DMS114 treated with DMSO at 0.1 percent for 48 hours (cell line): ENCODE results near the gene PPP4C.
"Not testable (repeated sequence)": the region's sequence is repeated elsewhere in the genome, so short reads cannot be mapped to it uniquely, and the experiment has no call there.

ENCODE experiments used
- DNase-seq: peaks from one replicate; lab custom pipeline; 2025; ENCODE audit not compliant: unreplicated experiment; lab: John Stamatoyannopoulos, UW

Gene PPP4C

DNA sequence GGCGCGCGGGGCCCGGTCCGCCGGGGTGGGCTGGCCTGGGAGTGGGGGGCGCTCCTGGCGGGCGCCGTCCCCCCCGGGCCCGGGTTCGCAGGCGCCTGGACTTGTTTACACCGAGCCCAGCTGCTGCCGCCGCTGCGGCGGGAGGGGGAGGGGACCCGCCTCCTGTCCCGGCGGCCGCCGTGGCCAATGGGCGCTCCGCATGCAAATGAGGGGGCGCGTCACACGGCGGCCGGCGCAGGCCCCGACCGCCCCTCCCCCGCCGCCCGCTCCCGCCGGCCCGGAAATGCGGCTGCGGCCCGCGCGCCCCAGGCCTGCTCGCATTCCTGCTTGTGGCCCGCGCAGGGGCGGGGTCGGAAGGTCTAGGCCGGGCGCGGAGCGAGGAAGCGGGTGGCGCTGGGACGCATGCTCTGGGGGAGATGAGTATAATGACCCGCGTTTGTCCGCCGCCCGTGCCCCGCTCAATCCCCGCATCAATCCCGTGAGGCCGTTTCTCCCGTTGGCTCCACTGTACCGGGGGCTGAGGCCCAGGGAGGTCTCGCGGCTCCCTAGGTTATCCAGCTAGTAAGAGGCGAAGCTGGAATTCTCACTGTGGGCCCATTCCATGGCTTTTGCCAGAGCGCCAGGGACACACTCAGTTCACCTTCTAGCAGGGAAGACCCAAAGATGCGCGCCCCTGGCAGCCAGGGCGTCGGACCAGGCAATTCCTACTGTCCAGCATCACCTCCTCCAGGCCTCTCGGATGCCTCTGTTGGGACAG, 20.5 kb downstream of the PPP4C start, which contains the start of gene YPEL3:
TSS of gene YPEL3 (minus strand) at position 109 of the 757 bp plus-strand sequence. CDS start 731 bp downstream, outside the sequence.
- DNase-seq: peak; percentile 45

DNA sequence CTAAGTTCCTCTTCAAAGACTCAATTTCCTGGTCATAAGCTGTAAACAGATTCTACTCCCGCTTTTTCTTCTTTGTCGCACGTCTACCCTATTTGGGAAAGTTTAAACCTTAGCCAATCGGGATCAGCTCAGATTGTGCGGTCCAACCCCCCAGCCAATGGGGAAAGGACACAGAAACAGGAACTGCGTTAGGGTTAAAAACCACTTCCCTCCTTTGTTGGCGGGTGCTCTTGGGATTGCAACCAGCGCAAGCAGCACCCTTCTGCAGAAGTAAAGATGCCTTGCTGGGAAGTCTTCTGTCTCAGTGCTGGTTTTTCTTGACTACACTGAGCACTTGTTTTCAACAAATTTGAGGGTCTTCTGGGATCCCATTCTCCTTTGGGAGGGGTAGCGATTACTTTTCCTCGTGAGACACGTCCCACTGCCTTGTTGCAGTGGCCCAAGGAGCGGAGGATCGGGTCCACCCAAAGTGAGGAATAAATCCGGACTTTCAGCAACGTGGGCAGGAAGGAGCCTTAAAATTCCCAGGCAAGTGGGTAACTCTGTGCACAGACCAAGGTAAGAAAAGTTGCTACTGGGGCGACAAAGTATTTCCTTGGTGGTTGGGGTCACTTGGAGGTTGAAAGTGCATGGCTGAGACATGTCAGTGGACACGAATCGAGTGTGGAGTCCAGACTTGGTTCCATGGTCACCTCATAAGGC, 21.2 kb downstream of the PPP4C start:
- DNase-seq: no peak

DNA sequence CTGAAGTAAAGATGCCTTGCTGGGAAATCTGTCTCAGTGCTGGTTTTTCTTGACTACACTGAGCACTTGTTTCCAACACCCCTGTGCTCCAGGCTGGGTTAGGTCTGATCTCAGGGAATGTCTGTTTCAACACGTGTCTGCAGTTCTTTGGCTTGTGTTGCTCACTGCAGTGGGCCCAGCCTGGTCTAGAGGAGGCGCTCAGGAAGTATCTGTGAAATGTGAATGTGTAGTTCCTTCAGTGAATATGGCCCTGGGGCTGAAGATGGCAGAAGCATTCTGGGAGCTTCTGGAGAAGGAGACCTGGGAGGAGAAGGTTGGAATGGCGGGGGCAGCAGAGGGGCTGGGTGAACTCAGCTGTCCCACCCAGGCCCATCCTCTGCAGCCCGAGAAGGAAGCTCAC, 28.3 kb downstream of the PPP4C start:
- DNase-seq: no peak

DNA sequence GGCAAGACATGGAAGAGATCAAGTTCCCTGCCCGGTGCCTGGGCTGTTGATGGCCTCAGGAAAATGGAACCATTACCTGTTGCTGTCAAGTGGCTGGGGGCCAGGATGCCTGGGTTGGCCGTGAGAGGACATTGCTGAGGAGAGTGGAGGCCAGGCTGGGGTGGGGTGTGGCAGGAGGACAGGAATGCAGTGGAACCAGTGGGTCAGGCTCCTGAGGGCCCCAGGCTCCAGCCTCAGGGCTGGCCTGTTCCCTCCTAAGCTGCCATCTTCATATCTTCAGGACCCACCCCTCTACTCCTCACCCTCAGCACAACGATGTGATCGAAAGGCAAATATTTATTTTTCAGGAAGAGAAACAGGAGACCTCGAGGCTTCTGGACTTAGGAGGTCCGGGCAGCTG, 28.7 kb downstream of the PPP4C start:
- DNase-seq: no peak

DNA sequence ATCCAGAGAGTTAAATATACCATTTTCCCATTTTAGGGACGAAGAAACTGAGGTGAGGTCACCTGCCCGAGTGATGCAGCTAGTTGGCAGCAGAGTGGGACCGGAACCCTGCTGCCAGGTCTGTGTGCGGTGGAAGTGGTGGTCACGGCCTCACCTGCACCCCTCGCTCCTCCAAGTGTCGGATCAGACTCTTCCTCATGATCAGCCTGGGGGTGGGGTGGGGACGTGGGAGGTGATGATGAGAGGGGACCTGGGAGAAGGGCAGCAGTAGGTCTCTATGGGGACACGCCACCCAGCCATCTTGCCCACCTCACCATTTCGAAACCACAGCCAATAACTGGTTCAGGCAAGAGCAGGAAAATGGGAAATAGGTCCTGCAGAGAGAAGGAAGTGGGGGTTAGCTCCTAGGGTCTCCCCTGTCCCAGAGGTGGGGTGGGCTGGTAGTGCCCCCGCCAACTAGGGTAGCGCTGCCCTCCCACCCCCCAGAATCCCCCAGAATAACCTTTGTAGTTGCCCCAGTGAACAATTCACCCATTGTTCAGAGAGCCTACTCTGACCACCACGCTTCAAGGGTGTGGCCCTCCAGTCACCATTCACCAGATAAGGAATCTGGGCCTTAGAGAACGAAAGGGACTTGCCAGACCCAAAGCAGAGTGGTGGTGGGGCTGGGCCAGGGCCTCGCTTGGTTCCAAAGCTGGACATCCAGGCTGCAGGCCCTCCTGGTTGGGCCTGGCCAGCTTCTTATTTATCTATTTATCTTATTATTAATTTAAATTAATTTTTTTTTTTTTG, 32.5 kb downstream of the PPP4C start:
- DNase-seq: no peak

DNA sequence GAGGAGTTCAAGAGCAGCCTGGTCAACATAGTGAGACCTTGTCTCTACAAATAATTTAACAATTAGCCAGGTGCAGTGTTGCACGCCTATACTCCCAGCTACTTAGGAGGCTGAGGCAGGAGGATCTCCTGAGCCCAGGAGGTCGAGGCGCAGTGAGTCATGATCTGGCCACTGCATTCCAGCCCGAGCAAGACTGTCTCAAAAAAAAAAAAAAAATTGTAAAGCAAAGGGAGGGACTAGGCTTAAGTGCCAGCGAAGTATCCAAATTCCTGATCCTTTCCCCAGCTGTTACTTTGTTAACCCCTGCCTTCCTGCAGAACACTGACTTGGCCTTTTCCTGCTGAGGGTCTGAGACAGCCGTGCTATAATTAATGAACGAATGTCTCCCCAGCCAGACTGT, 34.9 kb downstream of the PPP4C start:
- DNase-seq: no peak

DNA sequence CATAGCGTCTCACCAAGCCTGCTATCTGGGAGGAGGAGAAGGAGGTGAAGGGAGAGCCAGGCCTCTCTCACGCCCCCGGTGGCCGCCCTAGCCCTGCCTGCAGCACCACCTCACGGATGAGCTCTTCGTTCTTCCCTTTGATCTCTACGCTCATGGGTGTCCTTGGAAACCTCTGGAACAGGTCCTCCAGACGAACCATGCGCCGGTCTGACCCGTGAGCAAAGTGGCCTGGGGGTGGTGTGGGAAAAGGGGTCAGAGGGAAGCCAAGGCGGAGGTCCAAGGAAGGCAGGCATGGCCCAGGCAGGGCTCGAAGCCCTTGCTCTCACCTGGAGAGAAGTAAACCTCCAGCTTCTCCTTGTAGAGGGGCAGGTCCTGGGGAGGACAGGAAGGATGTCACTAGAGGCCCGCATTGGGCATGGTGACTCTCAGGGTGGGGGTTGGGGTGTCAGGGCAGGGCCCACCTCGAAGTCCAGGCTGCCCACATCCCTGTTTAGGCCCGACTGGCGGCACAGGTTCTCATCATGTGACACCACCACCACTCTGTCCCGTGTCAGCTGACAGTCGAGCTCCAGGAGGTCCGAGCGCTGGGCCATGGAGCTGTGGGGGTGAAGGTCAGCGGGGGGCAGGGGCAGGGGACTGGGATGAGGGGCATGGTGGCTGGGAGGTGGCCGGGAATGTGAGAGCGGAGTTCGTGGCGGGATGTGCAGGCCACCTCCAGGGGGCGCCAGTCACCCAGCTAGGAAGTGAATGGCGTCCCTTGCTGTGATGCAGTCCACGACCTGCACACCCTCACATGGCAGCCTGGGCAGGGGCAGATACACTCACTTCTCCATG, 36.6 kb downstream of the PPP4C start:
- no peak for DNase-seq

DNA sequence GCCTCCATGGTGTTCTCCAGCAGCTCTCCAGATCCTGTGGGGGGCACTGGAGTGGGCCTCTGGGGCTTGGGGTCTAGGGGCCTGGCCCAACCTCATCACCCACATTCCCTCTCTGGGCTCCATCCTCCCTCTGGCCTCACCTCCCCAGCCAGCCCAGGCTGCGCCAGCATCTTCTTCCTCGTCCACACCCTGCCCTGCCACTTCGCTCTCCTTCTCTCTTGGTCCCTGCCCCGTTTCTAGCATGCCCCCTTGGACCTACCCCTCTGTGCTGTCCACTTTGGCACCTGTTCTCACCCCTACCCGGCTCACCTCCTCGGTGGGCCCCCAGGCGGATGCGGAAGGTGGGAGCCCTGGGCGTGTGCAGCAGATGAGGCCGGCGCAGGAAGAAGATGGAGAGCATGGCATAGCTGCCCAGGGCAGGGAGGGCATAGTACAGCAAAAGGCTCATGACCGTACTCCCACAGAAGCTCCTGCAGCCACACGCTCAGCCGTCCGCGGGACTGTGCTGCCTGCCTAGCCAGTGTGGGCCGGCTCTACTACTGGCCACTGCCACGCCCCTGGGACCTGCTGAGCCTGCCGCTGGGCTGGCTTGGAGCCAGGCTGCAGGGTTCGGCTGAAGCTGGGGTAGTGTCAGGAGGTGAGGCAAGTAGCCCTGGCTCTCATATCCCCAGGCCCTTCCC, 37.4 kb downstream of the PPP4C start, which contains the start of gene GDPD3:
TSS of gene GDPD3 (minus strand) at position 507 of the 680 bp plus-strand sequence. CDS start at position 448, 59 bp downstream.
- no peak for DNase-seq

DNA sequence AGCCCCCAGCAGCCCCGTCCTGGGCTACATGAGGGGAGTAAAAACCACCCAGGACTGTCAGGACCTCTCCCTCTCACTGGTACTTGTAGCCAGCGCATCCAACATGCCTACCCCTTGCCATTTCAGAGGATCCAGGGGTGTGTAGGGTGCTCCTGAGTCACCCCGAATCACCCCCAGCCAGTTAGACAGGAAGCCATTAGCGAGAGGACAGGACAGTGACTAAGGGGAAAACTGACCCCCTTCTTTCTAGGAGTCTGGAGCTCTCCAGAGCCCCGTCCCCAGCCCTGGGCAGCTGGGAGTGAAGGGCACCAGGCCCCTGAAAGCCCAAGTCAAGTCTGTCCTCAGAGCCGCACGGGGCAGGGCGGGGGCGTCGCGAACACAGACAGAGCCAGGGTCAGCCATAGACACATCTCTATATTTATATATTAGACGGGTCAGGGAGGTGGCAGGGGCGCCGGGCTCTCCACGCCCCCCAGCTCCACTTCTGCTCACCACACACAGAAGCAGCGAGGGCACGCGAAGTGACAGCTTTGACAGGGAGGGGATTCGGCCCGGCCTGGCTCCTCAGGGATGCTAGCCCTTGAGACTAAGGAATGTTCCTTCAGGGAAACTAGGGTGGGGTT, 38.0 kb downstream of the PPP4C start:
- no peak for DNase-seq

DNA sequence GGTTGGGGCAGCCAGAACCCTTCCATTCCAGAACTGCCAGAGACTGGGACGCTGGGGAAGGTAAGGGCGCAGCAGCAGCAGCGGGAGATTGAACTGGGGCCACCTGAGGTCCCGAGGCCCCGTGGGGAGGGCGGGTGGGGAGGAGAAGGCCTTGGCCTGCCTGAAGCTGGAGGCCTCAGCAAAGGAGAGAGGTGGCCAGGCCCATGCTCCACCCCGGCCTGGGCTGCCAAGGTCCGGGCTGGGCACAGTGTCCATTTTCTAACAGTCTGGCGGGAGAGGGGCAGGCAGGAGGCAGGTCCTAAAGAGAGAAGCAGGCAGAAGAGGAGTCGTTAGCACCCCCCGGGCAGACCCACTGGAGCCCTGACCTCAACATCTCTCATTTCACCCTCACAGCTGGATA, 38.6 kb downstream of the PPP4C start:
- no peak for DNase-seq

DNA sequence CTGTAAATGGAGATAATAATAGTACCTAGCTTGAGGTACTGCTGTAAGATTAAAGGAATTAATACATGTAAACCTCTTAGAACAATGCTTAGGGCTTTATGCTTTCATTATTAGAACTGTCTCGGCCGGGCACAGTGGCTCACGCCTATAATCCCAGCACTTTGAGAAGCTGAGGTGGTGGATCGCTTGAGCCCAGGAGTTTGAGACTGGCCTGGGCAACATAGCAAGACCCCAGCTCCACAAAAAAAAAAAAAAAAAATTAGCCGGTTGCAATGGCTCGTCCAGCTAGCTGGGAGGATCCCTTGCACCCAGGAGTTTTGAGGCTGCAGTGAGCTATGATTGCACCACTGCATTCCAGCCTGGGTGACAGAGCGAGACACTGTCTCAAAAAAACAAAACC, 39.0 kb downstream of the PPP4C start:
- not testable (repeated sequence) for DNase-seq

DNA sequence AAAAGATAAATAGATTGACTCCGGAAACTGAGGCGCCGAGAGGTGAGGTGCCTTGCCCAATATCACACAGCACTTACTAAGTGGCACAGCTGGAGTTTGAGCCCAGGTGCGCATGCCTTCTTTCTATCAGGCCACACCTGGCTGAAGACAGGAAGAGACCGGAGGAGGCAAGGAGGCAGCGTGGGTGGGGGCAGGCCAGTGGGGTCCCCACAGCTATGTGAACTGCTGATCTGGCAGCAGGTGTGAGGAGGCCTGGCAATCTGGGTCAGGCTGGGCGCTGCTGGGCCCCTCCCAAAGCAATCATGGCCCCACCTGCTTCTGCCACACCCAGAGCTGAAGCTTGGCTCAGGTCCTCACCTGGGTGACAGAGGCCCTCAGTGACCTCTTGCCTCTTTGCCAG, 39.4 kb downstream of the PPP4C start:
- DNase-seq: no peak

DNA sequence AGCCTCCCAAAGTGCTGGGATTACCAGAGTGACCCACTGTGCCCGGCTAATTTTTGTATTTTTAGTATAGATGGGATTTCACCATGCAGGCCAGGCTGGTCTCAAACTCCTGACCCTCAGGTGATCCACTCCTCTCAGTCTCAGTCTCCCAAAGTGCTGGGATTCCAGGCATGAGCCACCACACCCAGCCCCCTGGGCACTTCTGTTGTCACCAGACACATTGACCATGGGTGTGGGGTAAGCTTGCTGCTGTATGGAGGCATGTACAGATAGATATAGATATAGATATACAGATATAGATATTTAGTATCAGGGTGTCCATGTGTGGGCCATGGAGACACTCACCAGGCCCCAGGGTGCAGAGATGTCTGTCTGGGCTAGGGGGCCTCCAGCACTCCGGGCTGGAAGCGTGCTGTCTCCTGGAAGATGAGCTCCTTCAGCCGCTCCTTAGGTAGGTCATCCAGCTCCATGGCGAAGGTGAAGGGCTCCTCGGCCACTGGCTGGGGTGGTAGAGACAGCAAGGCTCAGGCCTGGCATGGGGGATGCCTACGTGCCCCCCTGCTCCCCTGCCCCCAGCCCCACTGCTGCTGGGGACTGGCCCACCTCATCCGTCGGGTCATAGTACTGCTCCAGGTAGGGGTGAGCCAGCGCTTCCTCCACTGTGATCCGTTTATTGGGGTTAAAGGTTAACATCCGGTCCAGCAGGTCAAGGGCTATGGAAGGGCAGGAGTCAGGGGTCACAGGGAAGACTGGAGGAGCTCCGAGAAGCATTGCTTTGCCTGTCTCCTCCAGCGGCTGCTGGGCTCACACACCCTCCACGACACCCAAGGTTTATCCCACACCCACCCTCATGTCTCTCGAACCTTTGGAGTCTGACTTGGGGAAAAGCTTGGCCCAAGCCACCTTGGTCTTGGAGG, 40.8 kb downstream of the PPP4C start:
- DNase-seq: no peak

DNA sequence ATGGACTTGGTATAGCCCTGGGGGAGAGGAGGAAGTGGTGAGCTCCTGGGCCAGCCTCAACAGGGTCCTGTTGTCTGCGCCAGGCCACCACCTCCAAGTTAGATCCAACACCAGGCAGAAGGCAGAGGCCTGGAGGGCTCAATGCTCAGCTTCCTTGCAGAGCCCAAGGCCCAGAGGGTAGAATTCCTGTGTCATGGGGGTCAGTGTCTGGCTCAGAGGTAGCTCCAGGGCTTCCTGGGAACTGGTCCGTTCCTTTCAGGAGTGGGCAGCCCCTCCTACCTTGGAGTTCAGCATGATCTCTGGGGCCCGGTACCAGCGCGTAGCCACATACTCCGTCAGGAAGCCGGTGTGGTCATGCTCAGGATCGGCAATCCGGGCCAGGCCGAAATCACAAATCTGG, 42.0 kb downstream of the PPP4C start:
- no peak for DNase-seq

DNA sequence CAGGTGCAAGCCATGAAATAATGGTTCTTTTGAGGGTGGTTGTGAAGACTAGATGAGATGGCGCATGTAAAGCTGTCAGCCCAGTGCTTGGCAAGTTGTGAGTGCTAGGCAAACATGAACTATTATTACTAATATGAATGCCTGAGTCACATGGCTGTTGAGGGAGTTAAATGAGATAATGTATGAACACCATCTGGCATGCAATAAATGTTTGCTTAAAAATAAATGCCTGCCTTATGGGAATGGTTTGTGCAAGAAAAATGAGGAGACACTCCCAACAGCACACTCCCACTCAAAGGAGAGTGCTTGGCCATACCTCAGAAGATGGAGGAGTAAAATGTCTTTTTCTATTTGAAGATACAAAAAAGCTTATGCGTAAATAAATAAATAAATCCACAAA, 43.6 kb downstream of the PPP4C start:
- DNase-seq: no peak

DNA sequence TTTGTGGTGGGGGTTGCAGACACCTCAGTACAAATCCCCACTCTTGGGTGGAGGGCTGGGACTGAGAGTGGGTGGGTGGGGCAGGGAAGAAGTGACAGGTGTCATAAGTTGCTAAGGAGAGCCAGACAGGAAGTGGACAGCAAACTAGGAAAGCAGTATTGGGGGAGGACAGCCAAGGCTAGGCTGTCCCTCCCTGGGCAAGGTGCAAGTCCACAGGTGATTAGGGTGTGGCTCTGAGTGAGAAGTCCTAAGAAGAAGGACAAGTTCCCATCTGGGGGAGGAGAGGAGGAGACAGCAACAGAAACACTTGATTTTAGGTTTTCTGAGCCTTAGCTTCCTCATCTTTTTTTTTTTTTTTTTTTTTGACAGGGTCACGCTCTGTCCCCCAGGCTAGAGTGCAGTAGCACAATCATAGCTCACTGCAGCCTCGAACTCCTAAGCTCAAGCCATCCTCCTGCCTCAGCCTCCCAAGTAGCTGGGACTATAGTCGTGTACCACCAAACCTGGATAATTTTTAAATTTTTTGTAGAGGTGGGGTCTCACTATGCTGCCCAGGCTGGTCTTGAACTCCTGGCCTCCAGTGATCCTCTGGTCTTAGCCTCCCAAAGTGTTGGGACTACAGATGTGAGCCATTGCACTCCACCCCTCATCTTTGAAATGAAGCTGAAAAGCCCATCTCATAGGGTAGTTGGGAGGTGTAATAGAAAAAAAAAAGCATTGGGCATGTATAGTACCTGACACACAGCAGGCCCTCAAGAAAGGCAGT, 44.7 kb downstream of the PPP4C start:
- no peak for DNase-seq

DNA sequence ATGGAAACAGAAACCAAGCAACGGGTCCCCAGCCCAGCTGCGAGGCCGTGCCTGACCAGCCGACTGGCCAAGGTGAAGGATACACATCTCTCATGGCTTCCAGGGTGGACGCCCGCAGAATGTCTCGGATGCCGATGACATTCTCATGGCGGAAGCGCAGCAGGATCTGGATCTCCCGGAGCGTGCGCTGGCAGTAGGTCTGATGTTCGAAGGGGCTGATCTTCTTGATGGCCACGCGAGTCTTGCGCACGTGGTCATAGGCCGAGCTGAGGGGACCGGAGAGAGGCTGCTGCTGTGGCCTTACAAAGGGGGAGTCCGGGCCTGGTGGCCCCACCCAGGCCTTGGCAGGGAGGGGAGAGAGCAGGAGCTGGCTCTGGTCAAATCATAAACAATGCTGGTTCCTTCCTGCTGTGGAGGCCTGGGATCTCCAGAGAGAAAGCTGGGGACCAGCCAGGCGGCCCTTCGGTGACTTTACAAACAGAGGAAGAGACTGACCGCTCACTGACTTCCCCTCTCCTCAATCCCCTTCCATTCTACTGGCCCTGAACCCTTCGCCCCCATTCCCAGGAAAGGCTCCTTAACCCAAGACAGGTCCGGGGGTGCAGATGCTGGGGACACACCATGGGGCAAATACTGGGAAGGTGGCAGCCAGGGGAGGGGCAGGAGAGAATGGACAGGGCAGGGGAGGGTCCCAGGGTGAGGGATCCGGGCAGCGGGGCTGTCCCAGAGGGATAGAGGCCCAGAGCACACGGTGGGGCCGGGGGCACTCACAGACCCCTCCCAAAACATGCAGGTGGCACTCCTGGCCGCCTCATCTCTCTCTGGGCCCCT, 46.2 kb downstream of the PPP4C start:
- no peak for DNase-seq
